ENCODE measurements around the gene CPN2.

GRCh38 chr3:194312186-194312742, 38.9 kb downstream of the CPN2 start:
- no peak for TF ChIP-seq POLR2A (IDR thresholded peaks at IDR 0.05)
- TF ChIP-seq CTCF (IDR thresholded peaks at IDR 0.05): no peak

All from testis (tissue), 2 donors.